IMR-90 (cell line): ENCODE measurements around the gene SNED1. TPM values are rescaled to one million over a fixed set of nuclear protein-coding genes. Genes with fewer than 3 reads are reported as not detected.

Source experiments
- ATAC-seq: fragments of 200-7000 bp; cut with Tn5 transposase; 2 replicates; pipeline ENCODE4 v1.9.1; 2020; ENCODE audit warnings: low read depth, mild to moderate bottlenecking, moderate library complexity
- BruUV-seq: library from RNA; stranded (reverse); fragments of 400-500 nt; replicated peaks from 2 replicates; lab custom pipeline; 2021; lab: Mats Ljungman, UMichigan
- CTCF ChIA-PET: fragments of 300-600 bp; formaldehyde crosslinking; extraction: SDS; loops from one replicate; lab custom pipeline; 2021; ENCODE audit warnings: antibody characterized with exemption; lab: Yijun Ruan, JAX
- POLR2A ChIA-PET: fragments of 300-600 bp; sonication (Branson Sonifier 250); formaldehyde crosslinking; loops from one replicate; lab custom pipeline; 2022; ENCODE audit warnings: antibody characterized with exemption; ENCODE audit not compliant: unreplicated experiment; lab: Charles Lee
- DNase-seq: peaks from one replicate; pipeline ENCODE4 v3.0.0; 2013
- H2AFZ ChIP-seq: replicated peaks from 2 replicates; pipeline ENCODE3; 2013; ENCODE audit warnings: low read length, mild to moderate bottlenecking; ENCODE audit not compliant: poor library complexity
- H2AK5ac ChIP-seq: 2 replicates; pipeline ENCODE4 v1.6.1; 2013; ENCODE audit warnings: low read depth, low read length, inconsistent platforms
- H2AK9ac ChIP-seq: replicated peaks from 2 replicates; pipeline ENCODE3; 2013; ENCODE audit warnings: mild to moderate bottlenecking, low read depth, low read length, moderate library complexity; ENCODE audit not compliant: poor library complexity
- H2BK120ac ChIP-seq: 2 replicates; pipeline ENCODE4 v1.6.1; 2013; ENCODE audit warnings: low read depth, low read length, inconsistent platforms
- H2BK15ac ChIP-seq: 3 replicates; pipeline ENCODE4 v1.6.1; 2013; ENCODE audit warnings: low read depth, low read length, inconsistent platforms
- H2BK20ac ChIP-seq: 2 replicates; pipeline ENCODE4 v1.6.1; 2013; ENCODE audit warnings: low read depth, mild to moderate bottlenecking, inconsistent platforms, low read length, moderate library complexity
- H2BK5ac ChIP-seq: 2 replicates; pipeline ENCODE4 v1.6.1; 2013; ENCODE audit warnings: mild to moderate bottlenecking, low read depth, low read length, inconsistent platforms; ENCODE audit not compliant: poor library complexity, severe bottlenecking
- H3K14ac ChIP-seq: replicated peaks from 2 replicates; pipeline ENCODE4 v1.6.1; 2013; ENCODE audit warnings: low read depth, low read length, inconsistent platforms
- H3K18ac ChIP-seq: 2 replicates; pipeline ENCODE4 v1.6.1; 2013; ENCODE audit warnings: low read depth, low read length, control low read depth
- H3K23ac ChIP-seq: 2 replicates; pipeline ENCODE4 v1.6.1; 2013; ENCODE audit warnings: low read depth, low read length, inconsistent platforms
- H3K27ac ChIP-seq: 2 replicates; pipeline ENCODE4 v1.5.1; 2013; ENCODE audit warnings: mild to moderate bottlenecking, control low read depth, low read length; ENCODE audit not compliant: insufficient read depth
- H3K27me3 ChIP-seq: 2 replicates; pipeline ENCODE4 v1.6.1; 2013; ENCODE audit warnings: low read length; ENCODE audit not compliant: control insufficient read depth, insufficient read depth
- H3K36me3 ChIP-seq: 2 replicates; pipeline ENCODE4 v1.6.1; 2013; ENCODE audit warnings: low read length, mixed read lengths; ENCODE audit not compliant: control insufficient read depth, insufficient read depth
- H3K4ac ChIP-seq: 2 replicates; pipeline ENCODE4 v1.6.1; 2013; ENCODE audit warnings: low read depth, low read length, inconsistent platforms
- H3K4me1 ChIP-seq: 2 replicates; pipeline ENCODE4 v1.6.1; 2013; ENCODE audit warnings: low read length, mixed read lengths; ENCODE audit not compliant: control insufficient read depth, insufficient read depth
- H3K4me2 ChIP-seq: 2 replicates; pipeline ENCODE4 v1.6.1; 2013; ENCODE audit warnings: low read depth, mild to moderate bottlenecking, control low read depth, low read length, moderate library complexity
- H3K4me3 ChIP-seq: 2 replicates; pipeline ENCODE4 v1.5.1; 2013; ENCODE audit warnings: low read depth, mild to moderate bottlenecking, control low read depth, low read length, moderate library complexity; ENCODE audit not compliant: insufficient read depth
- H3K56ac ChIP-seq: 2 replicates; pipeline ENCODE4 v1.6.1; 2013; ENCODE audit warnings: low read length, inconsistent platforms; ENCODE audit not compliant: insufficient read depth; ENCODE audit errors: extremely low read depth
- H3K79me1 ChIP-seq, 2 experiments: 2 replicates each; pipeline ENCODE4 v1.6.1; 2013; ENCODE audit warnings: low read length in 2 of 2, inconsistent platforms in 1 of 2, low read depth in 1 of 2
- H3K9ac ChIP-seq: 2 replicates; pipeline ENCODE4 v1.6.1; 2013; ENCODE audit warnings: low read depth, low read length, control low read depth
- H3K9me1 ChIP-seq: 2 replicates; pipeline ENCODE4 v1.6.1; 2013; ENCODE audit warnings: low read length, inconsistent platforms; ENCODE audit not compliant: insufficient read depth
- H3K9me3 ChIP-seq: 2 replicates; pipeline ENCODE4 v1.6.1; 2013; ENCODE audit warnings: low read length; ENCODE audit not compliant: control insufficient read depth, insufficient read depth
- H4K20me1 ChIP-seq: 2 replicates; pipeline ENCODE4 v1.6.1; 2013; ENCODE audit warnings: low read length, inconsistent platforms; ENCODE audit not compliant: insufficient read depth
- H4K5ac ChIP-seq: 2 replicates; pipeline ENCODE4 v1.6.1; 2013; ENCODE audit warnings: mild to moderate bottlenecking, low read depth, low read length, control low read depth
- H4K8ac ChIP-seq, 2 experiments: 2 replicates each; pipeline ENCODE4 v1.6.1; 2013; ENCODE audit warnings: low read depth in 2 of 2, low read length in 2 of 2, control low read depth in 1 of 2, inconsistent platforms in 1 of 2
- H4K91ac ChIP-seq: 2 replicates; pipeline ENCODE4 v1.6.1; 2013; ENCODE audit warnings: low read depth, low read length, inconsistent platforms; ENCODE audit not compliant: insufficient read depth
- BHLHE40 ChIP-seq: fragments of 150-350 bp; IDR thresholded peaks from 2 replicates; pipeline ENCODE4 v1.6.1; 2016; ENCODE audit warnings: mild to moderate bottlenecking, low read depth, low read length
- CEBPB ChIP-seq: IDR thresholded peaks from 2 replicates; pipeline ENCODE4 v1.6.1; 2012; ENCODE audit warnings: low read depth, low read length, improper control_type of control experiment
- CHD1 ChIP-seq: IDR thresholded peaks from 2 replicates; pipeline ENCODE4 v1.6.1; 2012; ENCODE audit warnings: low read depth, low read length, improper control_type of control experiment
- MAZ ChIP-seq: IDR thresholded peaks from 2 replicates; pipeline ENCODE4 v1.6.1; 2012; ENCODE audit warnings: low read depth, mild to moderate bottlenecking, low read length, improper control_type of control experiment, moderate library complexity, borderline replicate concordance
- NFE2L2 ChIP-seq: fragments of 150-350 bp; IDR thresholded peaks from 2 replicates; pipeline ENCODE4 v1.6.1; 2016; ENCODE audit warnings: low read depth, mild to moderate bottlenecking, low read length
- POLR2A ChIP-seq: IDR thresholded peaks from 2 replicates; pipeline ENCODE4 v1.6.1; 2012; ENCODE audit warnings: mild to moderate bottlenecking, low read depth, low read length
- RCOR1 ChIP-seq: IDR thresholded peaks from 2 replicates; pipeline ENCODE4 v1.6.1; 2012; ENCODE audit warnings: mild to moderate bottlenecking, low read length, improper control_type of control experiment; ENCODE audit not compliant: insufficient replicate concordance
- RFX5 ChIP-seq: IDR thresholded peaks from 2 replicates; pipeline ENCODE4 v1.8.0; 2012; ENCODE audit warnings: low read depth, mild to moderate bottlenecking, low read length, moderate library complexity
- WGBS, 2 experiments: methylation state at CpG; one replicate each; pipeline versions ENCODE4 v1.1.5 to v1.1.7; 2013; ENCODE audit warnings: missing lambda C conversion rate in 2 of 2; ENCODE audit not compliant: insufficient read length in 1 of 2; ENCODE audit errors: extremely low coverage in 2 of 2; 5-methylcytosine and 5-hydroxymethylcytosine counted together
- dilution Hi-C: fragments of 300-500 bp; cut with HindIII; formaldehyde crosslinking; loops from one replicate; pipeline ENCODE4 v1.14.3; 2018; ENCODE audit warnings: low sequenced_read_pairs; ENCODE audit not compliant: unreplicated experiment
- in situ Hi-C: fragments of 300-500 bp; cut with MboI; formaldehyde crosslinking; loops from 3 replicates; pipeline ENCODE4 v1.14.3; 2019; ENCODE audit warnings: low sequenced_read_pairs, inconsistent platforms, mixed read lengths
- intact Hi-C: fragments of 100-400 bp; cut with micrococcal nuclease; formaldehyde crosslinking; loops from 2 replicates; pipeline ENCODE4 v1.10.0; 2022
- polyA plus RNA-seq, 3 experiments: library from polyadenylated mRNA; depleted of rRNA; stranded (reverse); fragments of >200 nt; gene quantifications; 2 replicates each; pipeline ENCODE4 v1.2.3, GENCODE V29; 2012; ENCODE audit warnings: low replicate concordance in 1 of 3
- total RNA-seq: library from RNA; depleted of rRNA; stranded (reverse); fragments of >200 nt; gene quantifications from 2 replicates; pipeline ENCODE4 v1.2.3, GENCODE V29; 2012
- TF ChIP-seq, protein P1 (sequence below): fragments of 150-350 bp; IDR thresholded peaks from 2 replicates; pipeline ENCODE4 v1.6.1; 2017; ENCODE audit warnings: mild to moderate bottlenecking, antibody characterized with exemption, low read length, low read depth
- TF ChIP-seq, protein P2 (sequence below): conservative IDR thresholded peaks from 2 replicates; pipeline ENCODE4 v1.5.1; 2012; ENCODE audit warnings: mild to moderate bottlenecking, low read depth, low read length, improper control_type of control experiment

Gene SNED1
- total and polyA plus RNA-seq, 2 of the 4 experiments (the other 2 are of a cell fraction) = 1.1 to 3.4 TPM

DNA sequence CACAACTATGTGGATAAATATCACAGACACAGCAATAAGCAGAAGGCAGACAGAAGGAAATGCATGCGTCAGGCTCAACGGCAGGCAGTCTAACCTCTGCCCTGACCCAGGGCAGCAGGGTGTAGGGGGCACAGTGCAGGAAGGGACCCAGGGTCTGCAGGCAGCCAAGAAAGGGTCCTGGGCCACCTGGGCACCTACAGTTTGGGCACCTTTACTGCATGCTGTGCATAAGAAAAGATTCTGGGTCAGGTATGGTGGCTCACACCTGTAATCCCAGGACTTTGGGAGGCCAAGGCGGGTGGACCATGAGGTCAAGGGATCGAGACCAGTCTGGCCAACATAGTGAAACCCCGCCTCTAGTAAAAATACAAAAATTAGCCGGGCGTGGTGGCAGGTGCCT is 133.1 kb downstream of the SNED1 start:
- POLR2A ChIA-PET = no interaction called here
- no peak overlapping the region for H3K4ac ChIP-seq
- no peaks in the 10 kb centered on the region for H3K9me3 ChIP-seq
- no CpG with 5 or more reads among the region's 7 CpGs for WGBS, 2 experiments
- H4K91ac ChIP-seq = no peak overlapping the region
- in situ Hi-C loops = no loop called here
- H3K4me3 ChIP-seq = no peak overlapping the region
- no peak for DNase-seq
- H2AK5ac ChIP-seq = no peak overlapping the region
- dilution Hi-C loops = no loop called here
- no peak overlapping the region for H3K23ac ChIP-seq
- H2BK20ac ChIP-seq = no peak overlapping the region
- H2AFZ ChIP-seq = no peak overlapping the region
- no peak overlapping the region for H2BK120ac ChIP-seq
- H3K4me1 ChIP-seq = no peaks in the 10 kb centered on the region
- no peak overlapping the region for H2BK15ac ChIP-seq
- CTCF ChIA-PET = interaction anchor here (0.6 kb wide), 1 partner anchor 26 kb away, joined by 4 read pairs; no protein-coding TSS in a partner anchor
- no peak overlapping the region for H2BK5ac ChIP-seq
- H3K18ac ChIP-seq = no peak overlapping the region
- no peak overlapping the region for H3K56ac ChIP-seq
- no peaks in the 10 kb centered on the region for H4K20me1 ChIP-seq
- no peak overlapping the region for H4K5ac ChIP-seq
- no peak overlapping the region for H3K4me2 ChIP-seq
- no peak overlapping the region for H3K14ac ChIP-seq
- no peak overlapping the region for H4K8ac ChIP-seq
- no peaks in the 10 kb centered on the region for H3K27me3 ChIP-seq
- no peaks in the 10 kb centered on the region for H3K79me1 ChIP-seq
- H3K36me3 ChIP-seq = no peaks in the 10 kb centered on the region; the same call in 1 of the 2 replicates
- no peak for ATAC-seq
- BruUV-seq = no TSS peak
- no peak overlapping the region for H3K27ac ChIP-seq
- no peak overlapping the region for H2AK9ac ChIP-seq
- H3K9me1 ChIP-seq = no peaks in the 10 kb centered on the region; the same call in 1 of the 2 replicates
- H3K9ac ChIP-seq = no peak overlapping the region
- TF ChIP-seq BHLHE40 (no peak), RCOR1 (no peak), POLR2A (no peak), NFE2L2 (no peak), CHD1 (no peak), MAZ (no peak), CEBPB (no peak), RFX5 (no peak)
- TF ChIP-seq, protein P1, sequence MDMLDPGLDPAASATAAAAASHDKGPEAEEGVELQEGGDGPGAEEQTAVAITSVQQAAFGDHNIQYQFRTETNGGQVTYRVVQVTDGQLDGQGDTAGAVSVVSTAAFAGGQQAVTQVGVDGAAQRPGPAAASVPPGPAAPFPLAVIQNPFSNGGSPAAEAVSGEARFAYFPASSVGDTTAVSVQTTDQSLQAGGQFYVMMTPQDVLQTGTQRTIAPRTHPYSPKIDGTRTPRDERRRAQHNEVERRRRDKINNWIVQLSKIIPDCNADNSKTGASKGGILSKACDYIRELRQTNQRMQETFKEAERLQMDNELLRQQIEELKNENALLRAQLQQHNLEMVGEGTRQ = no peak
- TF ChIP-seq, protein P2, sequence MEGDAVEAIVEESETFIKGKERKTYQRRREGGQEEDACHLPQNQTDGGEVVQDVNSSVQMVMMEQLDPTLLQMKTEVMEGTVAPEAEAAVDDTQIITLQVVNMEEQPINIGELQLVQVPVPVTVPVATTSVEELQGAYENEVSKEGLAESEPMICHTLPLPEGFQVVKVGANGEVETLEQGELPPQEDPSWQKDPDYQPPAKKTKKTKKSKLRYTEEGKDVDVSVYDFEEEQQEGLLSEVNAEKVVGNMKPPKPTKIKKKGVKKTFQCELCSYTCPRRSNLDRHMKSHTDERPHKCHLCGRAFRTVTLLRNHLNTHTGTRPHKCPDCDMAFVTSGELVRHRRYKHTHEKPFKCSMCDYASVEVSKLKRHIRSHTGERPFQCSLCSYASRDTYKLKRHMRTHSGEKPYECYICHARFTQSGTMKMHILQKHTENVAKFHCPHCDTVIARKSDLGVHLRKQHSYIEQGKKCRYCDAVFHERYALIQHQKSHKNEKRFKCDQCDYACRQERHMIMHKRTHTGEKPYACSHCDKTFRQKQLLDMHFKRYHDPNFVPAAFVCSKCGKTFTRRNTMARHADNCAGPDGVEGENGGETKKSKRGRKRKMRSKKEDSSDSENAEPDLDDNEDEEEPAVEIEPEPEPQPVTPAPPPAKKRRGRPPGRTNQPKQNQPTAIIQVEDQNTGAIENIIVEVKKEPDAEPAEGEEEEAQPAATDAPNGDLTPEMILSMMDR = no peak
- intact Hi-C loops = no loop called here
